Stimulated activated naive CD8-positive, alpha-beta T cell treated with anti-CD3 and anti-CD28 coated beads, Interleukin-15, Interleukin-2, amounts not matched to agents 100 ng/mL and 50 ng/mL, for 24 hours (primary cell): ENCODE results near the gene FNBP1L.

Experiments
- H3K27ac Mint-ChIP-seq: one replicate; pipeline ENCODE4 v1.8.0; 2021; ENCODE audit warnings: mild to moderate bottlenecking, mixed read lengths
- H3K27me3 Mint-ChIP-seq: one replicate; pipeline ENCODE4 v1.8.0; 2021; ENCODE audit warnings: mixed read lengths
- H3K36me3 Mint-ChIP-seq: one replicate; pipeline ENCODE4 v1.8.0; 2021; ENCODE audit warnings: low read depth, mixed read lengths
- H3K4me1 Mint-ChIP-seq: one replicate; pipeline ENCODE4 v1.8.0; 2021; ENCODE audit warnings: low read depth, mixed read lengths
- H3K4me3 Mint-ChIP-seq: one replicate; pipeline ENCODE4 v1.8.0; 2021; ENCODE audit warnings: mild to moderate bottlenecking, mixed read lengths
- H3K9me3 Mint-ChIP-seq: one replicate; pipeline ENCODE4 v1.8.0; 2021; ENCODE audit warnings: mixed read lengths

Gene FNBP1L

GRCh38 chr1:93521618-93522017 lies 73.7 kb downstream of the FNBP1L start:
- H3K4me3 Mint-ChIP-seq, result no peak overlapping the region
- no peak overlapping the region for H3K27ac Mint-ChIP-seq

GRCh38 chr1:93522721-93523120 lies 74.8 kb downstream of the FNBP1L start:
- Mint-ChIP-seq H3K9me3 (no peaks in the 10 kb centered on the region), H3K4me1 (no peaks in the 10 kb centered on the region), H3K27me3 (peaks cover 16% of the 10 kb centered on the region), H3K36me3 (no peaks in the 10 kb centered on the region), H3K27ac (no peak overlapping the region), H3K4me3 (no peak overlapping the region)

More at GRCh38 chr1:93521618-93522017, 73.7 kb downstream of the FNBP1L start:
- Mint-ChIP-seq H3K4me1 (no peaks in the 10 kb centered on the region), H3K27me3 (peaks cover 11% of the 10 kb centered on the region), H3K36me3 (no peaks in the 10 kb centered on the region), H3K9me3 (no peaks in the 10 kb centered on the region)

GRCh38 chr1:93525431-93525830 lies 77.5 kb downstream of the FNBP1L start:
- H3K27me3 Mint-ChIP-seq, result peaks cover 16% of the 10 kb centered on the region
- H3K9me3 Mint-ChIP-seq, result no peaks in the 10 kb centered on the region
- H3K27ac Mint-ChIP-seq, result no peak overlapping the region
- H3K4me3 Mint-ChIP-seq, result no peak overlapping the region
- no peaks in the 10 kb centered on the region for H3K36me3 Mint-ChIP-seq
- no peaks in the 10 kb centered on the region for H3K4me1 Mint-ChIP-seq

GRCh38 chr1:93526431-93526830 lies 78.5 kb downstream of the FNBP1L start:
- Mint-ChIP-seq H3K4me1 (no peaks in the 10 kb centered on the region), H3K9me3 (no peaks in the 10 kb centered on the region), H3K27me3 (peaks cover 16% of the 10 kb centered on the region), H3K27ac (no peak overlapping the region), H3K36me3 (no peaks in the 10 kb centered on the region), H3K4me3 (no peak overlapping the region)

GRCh38 chr1:93528412-93528811 lies 80.5 kb downstream of the FNBP1L start:
- no peaks in the 10 kb centered on the region for H3K4me1 Mint-ChIP-seq
- H3K4me3 Mint-ChIP-seq, result no peak overlapping the region
- H3K36me3 Mint-ChIP-seq, result no peaks in the 10 kb centered on the region
- H3K27ac Mint-ChIP-seq, result no peak overlapping the region
- H3K9me3 Mint-ChIP-seq, result no peaks in the 10 kb centered on the region
- peaks cover 18% of the 10 kb centered on the region for H3K27me3 Mint-ChIP-seq

- no peaks in the 10 kb centered on the region for H3K9me3 Mint-ChIP-seq
- no peaks in the 10 kb centered on the region for H3K36me3 Mint-ChIP-seq
- H3K27me3 Mint-ChIP-seq, result peaks cover 12% of the 10 kb centered on the region
- H3K4me1 Mint-ChIP-seq, result no peaks in the 10 kb centered on the region
- no peak overlapping the region for H3K27ac Mint-ChIP-seq
- H3K4me3 Mint-ChIP-seq, result no peak overlapping the region
Observed at GRCh38 chr1:93531193-93531592, 83.3 kb downstream of the FNBP1L start.

GRCh38 chr1:93532780-93533378 lies 85.0 kb downstream of the FNBP1L start:
- Mint-ChIP-seq H3K36me3 (no peaks in the 10 kb centered on the region), H3K9me3 (no peaks in the 10 kb centered on the region), H3K4me1 (no peaks in the 10 kb centered on the region), H3K4me3 (no peak overlapping the region), H3K27ac (no peak overlapping the region), H3K27me3 (peaks cover 7% of the 10 kb centered on the region)

- Mint-ChIP-seq H3K27ac (no peak overlapping the region), H3K36me3 (no peaks in the 10 kb centered on the region), H3K9me3 (no peaks in the 10 kb centered on the region), H3K4me1 (no peaks in the 10 kb centered on the region), H3K4me3 (no peak overlapping the region), H3K27me3 (peaks cover 7% of the 10 kb centered on the region)
Observed at GRCh38 chr1:93533677-93534076, 85.8 kb downstream of the FNBP1L start.

GRCh38 chr1:93537396-93537795 lies 89.5 kb downstream of the FNBP1L start:
- Mint-ChIP-seq H3K27me3 (peaks cover 14% of the 10 kb centered on the region), H3K4me1 (no peaks in the 10 kb centered on the region), H3K4me3 (no peak overlapping the region), H3K27ac (no peak overlapping the region), H3K9me3 (no peaks in the 10 kb centered on the region), H3K36me3 (no peaks in the 10 kb centered on the region)

GRCh38 chr1:93537924-93538323 lies 90.0 kb downstream of the FNBP1L start:
- H3K27me3 Mint-ChIP-seq, result peaks cover 14% of the 10 kb centered on the region
- H3K27ac Mint-ChIP-seq, result no peak overlapping the region
- no peaks in the 10 kb centered on the region for H3K4me1 Mint-ChIP-seq
- H3K36me3 Mint-ChIP-seq, result no peaks in the 10 kb centered on the region
- no peaks in the 10 kb centered on the region for H3K9me3 Mint-ChIP-seq
- H3K4me3 Mint-ChIP-seq, result no peak overlapping the region

GRCh38 chr1:93541045-93541444 lies 93.1 kb downstream of the FNBP1L start:
- Mint-ChIP-seq H3K27ac (no peak overlapping the region), H3K4me1 (no peaks in the 10 kb centered on the region), H3K9me3 (no peaks in the 10 kb centered on the region), H3K36me3 (no peaks in the 10 kb centered on the region), H3K27me3 (peaks cover 7% of the 10 kb centered on the region), H3K4me3 (no peak overlapping the region)

GRCh38 chr1:93542398-93542797 lies 94.5 kb downstream of the FNBP1L start:
- Mint-ChIP-seq H3K4me1 (no peaks in the 10 kb centered on the region), H3K9me3 (no peaks in the 10 kb centered on the region), H3K4me3 (no peak overlapping the region)

GRCh38 chr1:93546162-93546863 lies 98.4 kb downstream of the FNBP1L start:
- Mint-ChIP-seq H3K4me3 (no peak overlapping the region), H3K9me3 (no peaks in the 10 kb centered on the region), H3K27me3 (peaks cover under 1% of the 10 kb centered on the region), H3K36me3 (no peaks in the 10 kb centered on the region), H3K4me1 (no peaks in the 10 kb centered on the region), H3K27ac (no peak overlapping the region)

More at GRCh38 chr1:93542398-93542797, 94.5 kb downstream of the FNBP1L start:
- H3K27me3 Mint-ChIP-seq, result peaks cover 7% of the 10 kb centered on the region
- H3K36me3 Mint-ChIP-seq, result no peaks in the 10 kb centered on the region
- H3K27ac Mint-ChIP-seq, result no peak overlapping the region

GRCh38 chr1:93549131-93549530 lies 101.2 kb downstream of the FNBP1L start:
- Mint-ChIP-seq H3K9me3 (no peaks in the 10 kb centered on the region), H3K4me1 (peaks cover 5% of the 10 kb centered on the region), H3K36me3 (no peaks in the 10 kb centered on the region), H3K27ac (no peak overlapping the region), H3K27me3 (peaks cover 7% of the 10 kb centered on the region), H3K4me3 (no peak overlapping the region)

GRCh38 chr1:93549811-93550210 lies 101.9 kb downstream of the FNBP1L start:
- Mint-ChIP-seq H3K36me3 (no peaks in the 10 kb centered on the region), H3K27ac (no peak overlapping the region), H3K4me1 (peaks cover 10% of the 10 kb centered on the region), H3K27me3 (peaks cover 7% of the 10 kb centered on the region), H3K4me3 (no peak overlapping the region), H3K9me3 (no peaks in the 10 kb centered on the region)
